Natural killer cell (primary cell): ENCODE results near the gene PTMS. TPM values are rescaled to one million over a fixed set of nuclear protein-coding genes. Genes with fewer than 3 reads are reported as not detected.

ENCODE experiments used
- ATAC-seq, 3 donors: fragments of 150-1000 bp in 2 of 3; fragments of 200-7000 bp in 1 of 3; cut with Tn5 transposase; 1 replicate in 1 of 3; 2 replicates in 2 of 3; pipeline ENCODE4 v1.10.0; 2021; ENCODE audit warnings: mild to moderate bottlenecking in 2 of 3, moderate library complexity in 2 of 3
- DNase-seq, 2 donors: peaks; one replicate each; pipeline versions ENCODE4 v3.0.0 to v3.0.0-alpha.2; 2013 to 2021; ENCODE audit warnings: mixed read lengths in 1 of 2
- H3K27ac ChIP-seq: one replicate; pipeline ENCODE4 v1.5.1; 2013; ENCODE audit warnings: mild to moderate bottlenecking, low read length
- H3K27me3 ChIP-seq: one replicate; pipeline ENCODE4 v1.6.1; 2013; ENCODE audit warnings: low read length; ENCODE audit not compliant: control insufficient read depth, insufficient read depth
- H3K36me3 ChIP-seq: one replicate; pipeline ENCODE4 v1.6.1; 2013; ENCODE audit warnings: low read length; ENCODE audit not compliant: control insufficient read depth, insufficient read depth
- H3K4me1 ChIP-seq: one replicate; pipeline ENCODE4 v1.6.1; 2013; ENCODE audit warnings: low read length; ENCODE audit not compliant: control insufficient read depth, insufficient read depth
- H3K4me3 ChIP-seq: one replicate; pipeline ENCODE4 v1.5.1; 2013; ENCODE audit warnings: low read length
- H3K9me3 ChIP-seq: one replicate; pipeline ENCODE4 v1.6.1; 2013; ENCODE audit warnings: low read length; ENCODE audit not compliant: control insufficient read depth, insufficient read depth
- H3K27ac Mint-ChIP-seq, 2 donors: one replicate each; pipeline ENCODE4 v1.8.0; 2022; ENCODE audit warnings: mild to moderate bottlenecking in 2 of 2, mixed read lengths in 2 of 2, moderate library complexity in 1 of 2
- H3K27me3 Mint-ChIP-seq, 2 donors: one replicate each; pipeline ENCODE4 v1.8.0; 2022; ENCODE audit warnings: low read depth in 2 of 2, mixed read lengths in 2 of 2
- H3K36me3 Mint-ChIP-seq: one replicate; pipeline ENCODE4 v1.8.0; 2022; ENCODE audit warnings: mixed read lengths
- H3K4me1 Mint-ChIP-seq, 2 donors: one replicate each; pipeline ENCODE4 v1.8.0; 2022; ENCODE audit warnings: mixed read lengths in 2 of 2
- H3K4me3 Mint-ChIP-seq: one replicate; pipeline ENCODE4 v1.8.0; 2022; ENCODE audit warnings: mild to moderate bottlenecking, moderate library complexity, mixed read lengths
- H3K9me3 Mint-ChIP-seq, 2 donors: one replicate each; pipeline ENCODE4 v1.8.0; 2022; ENCODE audit warnings: mixed read lengths in 2 of 2
- CTCF ChIP-seq: fragments of 200-600 bp; IDR thresholded peaks from one replicate; pipeline ENCODE4 v1.8.0; 2022; ENCODE audit warnings: antibody characterized with exemption
- WGBS: methylation state at CpG from one replicate; pipeline ENCODE4 v1.1.7; 2013; ENCODE audit warnings: missing lambda C conversion rate; ENCODE audit not compliant: insufficient coverage; 5-methylcytosine and 5-hydroxymethylcytosine counted together
- intact Hi-C: fragments of 100-400 bp; cut with micrococcal nuclease; formaldehyde crosslinking; loops from one replicate; pipeline ENCODE4 v1.14.2; 2022
- total RNA-seq, 4 donors: library from RNA; stranded (reverse); fragments of 120-200 nt in 1 of 4; gene quantifications; one replicate each; pipeline versions ENCODE4 v1.2.3 to v1.2.4, GENCODE V29; 2013 to 2022

PTMS gene
- total RNA-seq, 3 donors from 2014 or later (not counting 1 experiment from before 2014, with no cell fraction given), result 2.3 to 33.2 (median 2.8) TPM

GRCh38 chr12:6772726-6773589 lies 6.8 kb downstream of the PTMS start:
- WGBS, result 57% methylated on average over 21 of the region's 21 CpGs
- no peaks in the 10 kb centered on the region for H3K9me3 ChIP-seq
- intact Hi-C loops, result no loop called here
- ATAC-seq, result no peak
- no peak overlapping the region for H3K27ac Mint-ChIP-seq
- H3K4me3 Mint-ChIP-seq, result peak overlapping the region; percentile 47
- H3K27me3 ChIP-seq, result peaks cover 16% of the 10 kb centered on the region
- DNase-seq, result no peak
- peak overlapping the region; percentile 13 for H3K27ac ChIP-seq
- no peaks in the 10 kb centered on the region for H3K36me3 Mint-ChIP-seq
- TF ChIP-seq CTCF, result no peak
- H3K4me1 Mint-ChIP-seq, result peaks cover 7 to 20% of the 10 kb centered on the region in 2 donors
- peaks cover 40% of the 10 kb centered on the region for H3K4me1 ChIP-seq
- no peaks in the 10 kb centered on the region for H3K9me3 Mint-ChIP-seq
- peak overlapping the region; percentile 17 for H3K4me3 ChIP-seq
- H3K27me3 Mint-ChIP-seq, result peaks cover 71 to 73% of the 10 kb centered on the region in 2 donors
- H3K36me3 ChIP-seq, result no peaks in the 10 kb centered on the region

- intact Hi-C loops, result no loop called here
- Mint-ChIP-seq H3K36me3 (no peaks in the 10 kb centered on the region), H3K27ac (no peak overlapping the region), H3K4me1 (peaks cover 12 to 26% of the 10 kb centered on the region in 2 donors), H3K9me3 (no peaks in the 10 kb centered on the region), H3K4me3 (no peak overlapping the region), H3K27me3 (peaks cover 71 to 73% of the 10 kb centered on the region in 2 donors)
- Histone ChIP-seq H3K4me3 (peak overlapping the region; percentile 31), H3K27me3 (peaks cover 21% of the 10 kb centered on the region), H3K9me3 (no peaks in the 10 kb centered on the region), H3K27ac (peak overlapping the region; percentile 71), H3K36me3 (no peaks in the 10 kb centered on the region), H3K4me1 (peaks cover 47% of the 10 kb centered on the region)
- ATAC-seq, result no peak
- WGBS, result 9% methylated on average over 57 of the region's 60 CpGs
- TF ChIP-seq CTCF, result no peak
- DNase-seq, result peak in 1 of 2 donors; percentile 48
These were observed 7.6 kb downstream of the PTMS start for GRCh38 chr12:6773590-6774351.

GRCh38 chr12:6774499-6775062 lies 8.4 kb downstream of the PTMS start:
- peaks cover 51% of the 10 kb centered on the region for H3K4me1 ChIP-seq
- DNase-seq (peak in 1 of 2 donors; percentile 80), ATAC-seq (peak in 2 of 3 donors; percentile 17 to 57)
- intact Hi-C loops, result no loop called here
- H3K36me3 ChIP-seq, result no peaks in the 10 kb centered on the region
- Mint-ChIP-seq H3K36me3 (no peaks in the 10 kb centered on the region), H3K4me1 (peaks cover 19 to 31% of the 10 kb centered on the region in 2 donors), H3K9me3 (no peaks in the 10 kb centered on the region), H3K27ac (peak overlapping the region in 1 of 2 donors; percentile 45), H3K4me3 (peak overlapping the region; percentile 21), H3K27me3 (peaks cover 68 to 74% of the 10 kb centered on the region in 2 donors)
- peaks cover 21% of the 10 kb centered on the region for H3K27me3 ChIP-seq
- WGBS, result 61% methylated on average over 15 of the region's 15 CpGs
- peak overlapping the region; percentile 31 for H3K4me3 ChIP-seq
- H3K9me3 ChIP-seq, result no peaks in the 10 kb centered on the region
- no peak for TF ChIP-seq CTCF
- peak overlapping the region; percentile 71 for H3K27ac ChIP-seq
